RCC 7860 (cell line): ENCODE measurements around the gene CSNK1A1L.

Experiments used
- DNase-seq: peaks from one replicate; pipeline ENCODE4 v3.0.0-alpha.2; 2015; ENCODE audit warnings: low spot score
- FAIRE-seq: peaks from 2 replicates; lab custom pipeline; 2012; peaks lifted over from hg19 to GRCh38; lab: Jason Lieb, UNC

Gene CSNK1A1L

GRCh38 chr13:37107868-37108267 lies 2.4 kb upstream of the CSNK1A1L start:
- DNase-seq (no peak), FAIRE-seq (no peak)

GRCh38 chr13:37107456-37107855 lies 2.0 kb upstream of the CSNK1A1L start:
- DNase-seq = no peak
- no peak for FAIRE-seq

GRCh38 chr13:37106642-37107041 lies 1.2 kb upstream of the CSNK1A1L start:
- FAIRE-seq (no peak), DNase-seq (no peak)

GRCh38 chr13:37102896-37103295 lies 2.6 kb downstream of the CSNK1A1L start:
- FAIRE-seq = no peak

GRCh38 chr13:37101201-37101600 lies 4.3 kb downstream of the CSNK1A1L start:
- DNase-seq (no peak), FAIRE-seq (no peak)

More at GRCh38 chr13:37102896-37103295, 2.6 kb downstream of the CSNK1A1L start:
- DNase-seq = no peak

GRCh38 chr13:37100731-37101130 lies 4.7 kb downstream of the CSNK1A1L start:
- DNase-seq (no peak), FAIRE-seq (no peak)

GRCh38 chr13:37097076-37097475 lies 8.4 kb downstream of the CSNK1A1L start:
- FAIRE-seq = no peak

GRCh38 chr13:37094840-37095239 lies 10.6 kb downstream of the CSNK1A1L start:
- no peak for FAIRE-seq
- DNase-seq = no peak

More at GRCh38 chr13:37097076-37097475, 8.4 kb downstream of the CSNK1A1L start:
- no peak for DNase-seq

GRCh38 chr13:37094099-37094498 lies 11.4 kb downstream of the CSNK1A1L start:
- DNase-seq (no peak), FAIRE-seq (no peak)

GRCh38 chr13:37091835-37092234 lies 13.6 kb downstream of the CSNK1A1L start:
- FAIRE-seq (no peak), DNase-seq (no peak)

- no peak for DNase-seq
- no peak for FAIRE-seq
Measured at GRCh38 chr13:37090912-37091311, 14.6 kb downstream of the CSNK1A1L start.

GRCh38 chr13:37089495-37089894 lies 16.0 kb downstream of the CSNK1A1L start:
- DNase-seq = no peak
- no peak for FAIRE-seq

- DNase-seq (no peak), FAIRE-seq (no peak)
Measured at GRCh38 chr13:37087486-37087885, 18.0 kb downstream of the CSNK1A1L start.

- no peak for FAIRE-seq
Measured at GRCh38 chr13:37085606-37086005, 19.9 kb downstream of the CSNK1A1L start.

GRCh38 chr13:37076818-37077217 lies 28.6 kb downstream of the CSNK1A1L start:
- FAIRE-seq (no peak), DNase-seq (no peak)

More at GRCh38 chr13:37085606-37086005, 19.9 kb downstream of the CSNK1A1L start:
- no peak for DNase-seq

- DNase-seq (no peak), FAIRE-seq (no peak)
Measured at GRCh38 chr13:37075164-37075563, 30.3 kb downstream of the CSNK1A1L start.

- FAIRE-seq = peak; percentile 75
- peak; percentile 30 for DNase-seq
Measured at GRCh38 chr13:37074703-37075102, 30.8 kb downstream of the CSNK1A1L start.

- FAIRE-seq = no peak
Measured at GRCh38 chr13:37072024-37072423, 33.4 kb downstream of the CSNK1A1L start.

GRCh38 chr13:37070956-37071355 lies 34.5 kb downstream of the CSNK1A1L start:
- DNase-seq (no peak), FAIRE-seq (no peak)

More at GRCh38 chr13:37072024-37072423, 33.4 kb downstream of the CSNK1A1L start:
- no peak for DNase-seq

GRCh38 chr13:37070145-37070695 lies 35.2 kb downstream of the CSNK1A1L start:
- DNase-seq = no peak
- FAIRE-seq = no peak

GRCh38 chr13:37069597-37070103 lies 35.8 kb downstream of the CSNK1A1L start:
- FAIRE-seq = no peak
- no peak for DNase-seq

GRCh38 chr13:37068962-37069361 lies 36.5 kb downstream of the CSNK1A1L start:
- DNase-seq (peak; percentile 8), FAIRE-seq (no peak)

GRCh38 chr13:37067874-37068273 lies 37.6 kb downstream of the CSNK1A1L start:
- FAIRE-seq = no peak

More at GRCh38 chr13:37067874-37068273, 37.6 kb downstream of the CSNK1A1L start:
- DNase-seq = no peak
